PC-3 (cell line): ENCODE results near the gene PPP1R7.

ENCODE experiments used
- CTCF ChIP-seq: fragments of 300-600 bp; sonication (generic); conservative IDR thresholded peaks from 2 replicates; pipeline ENCODE4 v1.5.1; 2017; ENCODE audit warnings: antibody characterized with exemption, low read depth, mild to moderate bottlenecking, low read length
- EZH2 ChIP-seq: fragments of 300-600 bp; sonication (generic); IDR thresholded peaks from one replicate; pipeline ENCODE4 v1.6.1; 2017; ENCODE audit warnings: antibody characterized with exemption, mild to moderate bottlenecking, low read length; ENCODE audit not compliant: unreplicated experiment
- EZH2phosphoT487 ChIP-seq: fragments of 300-600 bp; sonication (generic); IDR thresholded peaks from 2 replicates; pipeline ENCODE4 v1.6.1; 2018; ENCODE audit warnings: mild to moderate bottlenecking, antibody characterized with exemption, low read length, borderline replicate concordance

- no peak for TF ChIP-seq CTCF
- TF ChIP-seq EZH2phosphoT487 = no peak
- TF ChIP-seq EZH2 = no peak
These were observed 64.5 kb downstream of the PPP1R7 start for GRCh38 chr2:241214766-241215165.
